Measurements from ENCODE around the gene TES. TPM values are rescaled to one million over a fixed set of nuclear protein-coding genes. Genes with fewer than 3 reads are reported as not detected.
"Not testable (repeated sequence)": the region's sequence is repeated elsewhere in the genome, so short reads cannot be mapped to it uniquely, and the experiment has no call there.

TES gene
- total RNA-seq, 2 experiments from 2014 or later, result 75.0 to 78.4 TPM

- Mint-ChIP-seq H3K27me3 (peaks cover 30% of the 10 kb centered on the region), H3K4me3 (no peak overlapping the region), H3K4me1 (no peaks in the 10 kb centered on the region)
Measured at GRCh38 chr7:116293139-116293538, 82.8 kb downstream of the TES start.

GRCh38 chr7:116293633-116294032, 83.3 kb downstream of the TES start:
- Mint-ChIP-seq H3K4me3 (no peak overlapping the region), H3K27ac (no peak overlapping the region), H3K36me3 (no peaks in the 10 kb centered on the region), H3K9me3 (peaks cover 18% of the 10 kb centered on the region), H3K27me3 (peaks cover 30% of the 10 kb centered on the region), H3K4me1 (no peaks in the 10 kb centered on the region)
- DNase-seq, result no peak

More at GRCh38 chr7:116293139-116293538, 82.8 kb downstream of the TES start:
- Mint-ChIP-seq H3K27ac (no peak overlapping the region), H3K9me3 (peaks cover 15% of the 10 kb centered on the region), H3K36me3 (no peaks in the 10 kb centered on the region)
- no peak for DNase-seq

GRCh38 chr7:116295903-116296302, 85.6 kb downstream of the TES start:
- not testable (repeated sequence) for H3K4me1 Mint-ChIP-seq, H3K27ac Mint-ChIP-seq, H3K4me3 Mint-ChIP-seq, H3K36me3 Mint-ChIP-seq, DNase-seq
- Mint-ChIP-seq H3K9me3 (peaks cover 18% of the 10 kb centered on the region), H3K27me3 (peaks cover 30% of the 10 kb centered on the region)

GRCh38 chr7:116298055-116298454, 87.7 kb downstream of the TES start:
- Mint-ChIP-seq H3K9me3 (peaks cover 13% of the 10 kb centered on the region), H3K36me3 (no peaks in the 10 kb centered on the region), H3K4me3 (no peak overlapping the region), H3K27ac (no peak overlapping the region), H3K27me3 (peaks cover 17% of the 10 kb centered on the region), H3K4me1 (no peaks in the 10 kb centered on the region)
- DNase-seq, result no peak

GRCh38 chr7:116298576-116298975, 88.2 kb downstream of the TES start:
- H3K4me3 Mint-ChIP-seq, result no peak overlapping the region
- peaks cover 12% of the 10 kb centered on the region for H3K9me3 Mint-ChIP-seq
- no peak for DNase-seq
- H3K36me3 Mint-ChIP-seq, result no peaks in the 10 kb centered on the region
- H3K27me3 Mint-ChIP-seq, result peaks cover 18% of the 10 kb centered on the region
- H3K4me1 Mint-ChIP-seq, result no peaks in the 10 kb centered on the region
- H3K27ac Mint-ChIP-seq, result no peak overlapping the region

- no peak for DNase-seq
- no peak overlapping the region for H3K4me3 Mint-ChIP-seq
- H3K27ac Mint-ChIP-seq, result no peak overlapping the region
- H3K36me3 Mint-ChIP-seq, result no peaks in the 10 kb centered on the region
- H3K9me3 Mint-ChIP-seq, result no peaks in the 10 kb centered on the region
- H3K27me3 Mint-ChIP-seq, result peaks cover 10% of the 10 kb centered on the region
- no peaks in the 10 kb centered on the region for H3K4me1 Mint-ChIP-seq
Measured at GRCh38 chr7:116305485-116306408, 95.4 kb downstream of the TES start.

GRCh38 chr7:116306409-116307048, 96.2 kb downstream of the TES start:
- Mint-ChIP-seq H3K27ac (no peak overlapping the region), H3K36me3 (no peaks in the 10 kb centered on the region), H3K4me3 (no peak overlapping the region), H3K9me3 (no peaks in the 10 kb centered on the region), H3K4me1 (no peaks in the 10 kb centered on the region), H3K27me3 (peaks cover 10% of the 10 kb centered on the region)
- no peak for DNase-seq

- Mint-ChIP-seq H3K27me3 (peaks cover 6% of the 10 kb centered on the region), H3K27ac (no peak overlapping the region), H3K4me1 (no peaks in the 10 kb centered on the region), H3K4me3 (no peak overlapping the region), H3K9me3 (no peaks in the 10 kb centered on the region), H3K36me3 (no peaks in the 10 kb centered on the region)
- DNase-seq, result no peak
Measured at GRCh38 chr7:116307253-116307652, 96.9 kb downstream of the TES start.

Other genes starting within 250 kb of the TES start
- gene TFEC, start 179.8 kb upstream of the TES start, total RNA-seq, result under 1 TPM; 0.14 to 0.16 TPM

Measured in activated naive CD8-positive, alpha-beta T cell treated with anti-CD3 and anti-CD28 coated beads for 36 hours (primary cell).